ENCODE data around the gene LRRC19.
A peak's percentile ranks its signal among the peaks of the same experiment; 100 is the strongest.

Gene LRRC19

DNA sequence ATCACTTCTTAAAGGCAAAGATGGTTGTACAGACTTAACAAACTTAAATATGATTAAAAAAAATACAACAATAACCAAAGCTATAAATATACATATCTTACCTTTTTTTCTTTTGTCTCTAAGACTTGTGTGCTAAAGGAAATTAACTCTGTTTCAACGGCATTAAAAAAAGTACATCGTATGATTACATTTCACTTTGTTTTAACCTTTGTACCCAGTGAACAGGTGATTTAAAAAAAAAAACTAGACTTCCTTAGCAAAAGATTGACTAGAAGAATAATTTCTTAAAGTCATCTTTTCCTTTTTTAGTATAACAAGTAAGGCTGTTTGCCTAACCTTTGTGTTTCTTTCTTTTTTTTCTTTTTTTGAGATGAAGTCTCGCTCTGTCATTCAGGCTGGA lies at the start of gene LRRC19:
LRRC19 (minus strand) TSS at position 182 of the 400 bp plus-strand sequence. CDS start 5,978 bp downstream, outside the sequence.
- Mint-ChIP-seq H3K27me3 (no peaks in the 10 kb centered on the region), H3K4me3 (no peak within 1 kb of the TSS), H3K27ac (ENCODE audit: low read depth) (no peak within 1 kb of the TSS), H3K36me3 (ENCODE audit: insufficient read depth) (peaks cover 1% of the 10 kb centered on the region), H3K9me3 (no peaks in the 10 kb centered on the region), H3K4me1 (no peaks in the 10 kb centered on the region)
- DNase-seq (ENCODE audit: low spot score in 2 of 2) (no peak), ATAC-seq (replicated peaks; ENCODE audit: extremely low read depth, poor library complexity, severe bottlenecking) (no peak)

DNA sequence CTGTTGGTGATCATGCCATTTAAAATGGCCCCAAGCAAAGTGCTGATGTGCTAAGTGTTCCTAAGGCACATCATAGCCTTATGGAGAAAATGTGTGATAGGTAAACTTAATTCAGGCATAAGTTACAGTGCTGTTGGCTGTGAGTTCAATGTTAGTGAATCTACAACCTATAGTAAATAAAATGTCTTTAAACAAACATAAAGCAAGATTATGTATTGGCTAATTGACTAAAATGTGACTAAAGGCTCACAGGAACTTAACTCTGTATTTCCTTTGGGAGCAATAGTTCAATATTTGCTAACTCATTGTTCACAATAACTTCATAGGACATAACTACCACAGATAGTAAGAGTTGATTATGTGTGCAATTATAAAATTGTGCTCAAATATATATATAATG lies 49.4 kb upstream of the LRRC19 start:
- H3K27me3 Mint-ChIP-seq: no peaks in the 10 kb centered on the region
- H3K27ac Mint-ChIP-seq (ENCODE audit: low read depth): no peak overlapping the region
- DNase-seq (ENCODE audit: low spot score in 2 of 2) (no peak), ATAC-seq (replicated peaks; ENCODE audit: extremely low read depth, poor library complexity, severe bottlenecking) (no peak)
- no peak overlapping the region for H3K4me3 Mint-ChIP-seq
- H3K4me1 Mint-ChIP-seq: no peaks in the 10 kb centered on the region
- peaks cover 2% of the 10 kb centered on the region for H3K36me3 Mint-ChIP-seq (ENCODE audit: insufficient read depth)
- H3K9me3 Mint-ChIP-seq: no peaks in the 10 kb centered on the region

DNA sequence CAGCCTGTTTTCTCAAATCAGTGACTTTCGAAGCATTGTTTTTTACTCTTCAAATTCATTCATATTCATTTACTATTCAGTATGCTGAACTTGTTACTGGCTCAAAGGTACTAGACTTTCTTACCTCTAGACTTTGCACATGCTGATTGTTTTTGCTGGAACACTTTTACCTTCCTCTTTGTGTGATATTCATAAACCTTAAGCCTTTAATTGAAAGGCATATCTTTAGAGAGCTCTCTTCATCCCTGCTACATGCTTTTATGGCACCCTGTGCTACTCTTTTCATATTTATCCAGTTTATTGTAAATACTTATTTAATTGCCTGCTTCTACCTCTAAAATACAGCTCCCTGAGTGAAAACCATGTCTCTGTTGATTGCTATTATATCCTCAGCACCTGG lies 48.7 kb upstream of the LRRC19 start:
- Mint-ChIP-seq H3K4me3 (no peak overlapping the region), H3K36me3 (ENCODE audit: insufficient read depth) (peaks cover under 1% of the 10 kb centered on the region), H3K9me3 (no peaks in the 10 kb centered on the region), H3K27me3 (no peaks in the 10 kb centered on the region), H3K27ac (ENCODE audit: low read depth) (no peak overlapping the region), H3K4me1 (no peaks in the 10 kb centered on the region)
- no peak for ATAC-seq (replicated peaks; ENCODE audit: extremely low read depth, poor library complexity, severe bottlenecking)
- no peak for DNase-seq (ENCODE audit: low spot score in 2 of 2)

DNA sequence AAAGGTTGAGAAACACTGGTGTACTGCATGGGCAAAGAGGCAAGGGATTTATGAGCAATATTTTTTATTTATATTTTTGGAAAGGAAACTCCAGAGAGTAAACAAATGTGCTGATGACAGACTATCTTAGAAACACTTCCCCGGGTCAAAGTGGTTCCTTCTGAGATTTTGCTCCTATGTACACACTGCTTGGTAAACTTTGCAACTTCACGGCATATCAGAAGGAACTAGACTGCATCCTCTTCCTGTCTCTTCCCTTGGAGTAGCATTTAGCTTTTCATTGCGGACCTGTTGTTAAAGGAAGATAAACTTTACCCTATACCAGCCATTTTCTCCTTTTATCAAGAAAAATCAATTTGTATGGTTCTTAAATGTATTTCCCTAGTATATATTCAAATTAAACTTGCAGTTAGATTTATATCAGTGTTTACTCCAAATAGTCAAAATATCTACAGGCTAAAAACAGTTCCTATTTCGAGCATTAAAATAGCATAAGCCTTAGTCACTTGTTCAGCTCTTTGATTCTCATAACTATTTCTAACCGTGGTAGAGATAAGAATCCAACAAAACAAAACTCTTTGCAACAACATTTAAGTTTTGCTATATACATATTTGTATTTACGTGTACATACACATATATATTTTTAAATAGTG lies 48.0 kb upstream of the LRRC19 start:
- ATAC-seq (replicated peaks; ENCODE audit: extremely low read depth, poor library complexity, severe bottlenecking): no peak
- H3K4me1 Mint-ChIP-seq: no peaks in the 10 kb centered on the region
- no peak for DNase-seq (ENCODE audit: low spot score in 2 of 2)
- H3K27ac Mint-ChIP-seq (ENCODE audit: low read depth): no peak overlapping the region
- no peaks in the 10 kb centered on the region for H3K9me3 Mint-ChIP-seq
- no peaks in the 10 kb centered on the region for H3K27me3 Mint-ChIP-seq
- H3K4me3 Mint-ChIP-seq: no peak overlapping the region
- no peaks in the 10 kb centered on the region for H3K36me3 Mint-ChIP-seq (ENCODE audit: insufficient read depth)

GRCh38 chr9:27047136-27047535 lies 41.7 kb upstream of the LRRC19 start:
- Mint-ChIP-seq H3K36me3 (ENCODE audit: insufficient read depth) (peaks cover 1% of the 10 kb centered on the region), H3K27me3 (no peaks in the 10 kb centered on the region), H3K4me3 (no peak overlapping the region), H3K9me3 (no peaks in the 10 kb centered on the region), H3K27ac (ENCODE audit: low read depth) (no peak overlapping the region), H3K4me1 (no peaks in the 10 kb centered on the region)
- no peak for DNase-seq (ENCODE audit: low spot score in 2 of 2)
- ATAC-seq (replicated peaks; ENCODE audit: extremely low read depth, poor library complexity, severe bottlenecking): no peak

DNA sequence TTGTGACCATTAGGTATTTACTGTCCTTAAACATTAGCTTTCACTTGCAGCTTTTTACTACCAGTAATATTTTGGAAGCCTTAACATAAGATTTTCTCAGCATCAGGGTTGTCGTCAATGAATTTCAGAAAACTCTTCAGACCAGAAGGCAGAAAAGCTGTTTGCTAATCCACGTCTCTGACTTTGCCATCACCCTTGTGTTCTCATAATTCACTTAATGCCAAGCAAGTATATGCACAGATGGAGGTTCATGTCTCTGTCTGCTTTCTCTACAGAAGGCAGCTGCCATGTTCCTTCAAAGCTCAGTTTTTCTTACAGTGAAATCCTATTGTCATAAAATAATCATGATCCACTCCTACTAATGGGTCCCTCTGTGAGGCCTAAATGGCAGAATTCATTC lies 37.7 kb upstream of the LRRC19 start:
- Mint-ChIP-seq H3K27ac (ENCODE audit: low read depth) (no peak overlapping the region), H3K4me3 (no peak overlapping the region), H3K4me1 (no peaks in the 10 kb centered on the region), H3K9me3 (no peaks in the 10 kb centered on the region), H3K36me3 (ENCODE audit: insufficient read depth) (peaks cover 1% of the 10 kb centered on the region), H3K27me3 (no peaks in the 10 kb centered on the region)
- ATAC-seq (replicated peaks; ENCODE audit: extremely low read depth, poor library complexity, severe bottlenecking) (no peak), DNase-seq (ENCODE audit: low spot score in 2 of 2) (no peak)

DNA sequence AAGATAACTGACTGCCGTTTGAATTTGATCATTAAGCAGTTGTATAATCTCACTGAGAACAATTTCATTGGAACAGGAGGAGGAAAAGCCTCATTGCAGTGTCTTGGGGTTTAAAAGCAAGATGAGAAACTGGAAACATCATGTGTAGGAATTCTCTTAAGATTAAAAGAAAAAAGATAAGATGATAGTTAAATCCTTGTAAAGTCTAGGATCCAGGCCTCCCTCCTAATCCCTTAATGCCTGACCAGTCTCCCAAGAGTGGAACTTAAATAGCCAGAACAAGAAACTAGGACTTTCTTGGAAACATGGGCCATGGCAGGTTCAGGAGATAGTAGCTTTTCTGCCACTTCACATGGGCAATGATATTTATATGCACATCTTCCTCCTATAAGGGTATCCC lies 37.0 kb upstream of the LRRC19 start:
- no peak for ATAC-seq (replicated peaks; ENCODE audit: extremely low read depth, poor library complexity, severe bottlenecking)
- H3K9me3 Mint-ChIP-seq: no peaks in the 10 kb centered on the region

DNA sequence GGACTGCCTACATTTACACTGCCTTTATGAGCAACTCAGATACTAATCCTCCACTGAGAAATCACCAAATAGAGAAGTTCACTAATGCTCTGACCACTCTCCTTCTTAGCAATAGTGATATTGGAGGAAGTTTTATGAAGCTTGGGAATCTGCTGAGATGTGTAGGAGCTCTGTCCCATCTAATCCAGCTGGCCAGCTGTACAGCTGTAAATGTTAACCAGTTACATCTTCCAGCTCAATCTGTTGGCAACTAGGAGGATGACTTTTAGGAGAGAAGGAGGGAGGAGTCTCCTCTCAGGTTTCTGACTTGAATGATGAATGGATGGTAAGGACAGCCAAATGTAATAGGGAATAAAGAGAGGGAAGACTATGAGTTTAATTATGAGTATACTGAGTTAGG lies 36.3 kb upstream of the LRRC19 start:
- no peak for DNase-seq (ENCODE audit: low spot score in 2 of 2)
- Mint-ChIP-seq H3K4me1 (no peaks in the 10 kb centered on the region), H3K36me3 (ENCODE audit: insufficient read depth) (peaks cover 1% of the 10 kb centered on the region), H3K9me3 (no peaks in the 10 kb centered on the region), H3K27ac (ENCODE audit: low read depth) (no peak overlapping the region), H3K4me3 (no peak overlapping the region), H3K27me3 (no peaks in the 10 kb centered on the region)
- ATAC-seq (replicated peaks; ENCODE audit: extremely low read depth, poor library complexity, severe bottlenecking): no peak

More for the DNA sequence above, 37.0 kb upstream of the LRRC19 start:
- no peak overlapping the region for H3K4me3 Mint-ChIP-seq
- no peak for DNase-seq (ENCODE audit: low spot score in 2 of 2)
- H3K36me3 Mint-ChIP-seq (ENCODE audit: insufficient read depth): peaks cover 1% of the 10 kb centered on the region
- no peaks in the 10 kb centered on the region for H3K4me1 Mint-ChIP-seq
- no peaks in the 10 kb centered on the region for H3K27me3 Mint-ChIP-seq
- no peak overlapping the region for H3K27ac Mint-ChIP-seq (ENCODE audit: low read depth)

DNA sequence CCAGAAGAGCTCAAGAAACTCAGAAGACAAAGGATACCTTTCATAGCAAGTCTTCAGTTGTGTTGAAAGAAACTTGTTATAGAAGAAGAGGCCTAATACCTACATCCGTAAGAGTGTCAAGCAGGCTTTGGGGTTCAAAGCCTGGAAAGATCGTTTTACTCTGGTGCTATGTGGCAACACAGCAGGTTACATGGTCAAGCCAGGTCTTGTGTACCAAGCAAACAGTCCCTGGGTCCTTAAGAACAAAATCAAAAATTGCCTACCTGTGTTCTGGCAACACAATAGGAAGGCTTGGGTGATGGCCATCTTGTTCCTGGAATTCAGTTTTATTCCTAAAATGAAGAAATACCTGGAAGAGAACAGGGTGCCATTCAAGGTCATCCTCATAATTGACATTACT lies 32.0 kb upstream of the LRRC19 start:
- no peaks in the 10 kb centered on the region for H3K4me1 Mint-ChIP-seq
- no peak overlapping the region for H3K4me3 Mint-ChIP-seq
- no peak for ATAC-seq (replicated peaks; ENCODE audit: extremely low read depth, poor library complexity, severe bottlenecking)
- H3K9me3 Mint-ChIP-seq: no peaks in the 10 kb centered on the region
- H3K36me3 Mint-ChIP-seq (ENCODE audit: insufficient read depth): no peaks in the 10 kb centered on the region
- no peak for DNase-seq (ENCODE audit: low spot score in 2 of 2)
- H3K27me3 Mint-ChIP-seq: no peaks in the 10 kb centered on the region
- H3K27ac Mint-ChIP-seq (ENCODE audit: low read depth): no peak overlapping the region

- Mint-ChIP-seq H3K27ac (ENCODE audit: low read depth) (no peak overlapping the region), H3K27me3 (no peaks in the 10 kb centered on the region), H3K4me3 (no peak overlapping the region), H3K4me1 (no peaks in the 10 kb centered on the region), H3K36me3 (ENCODE audit: insufficient read depth) (no peaks in the 10 kb centered on the region), H3K9me3 (no peaks in the 10 kb centered on the region)
- ATAC-seq (replicated peaks; ENCODE audit: extremely low read depth, poor library complexity, severe bottlenecking): no peak
- DNase-seq (ENCODE audit: low spot score in 2 of 2): peak in 1 of 2 donors; percentile 18
These were observed 28.4 kb upstream of the LRRC19 start for GRCh38 chr9:27033815-27034403.

GRCh38 chr9:27029186-27029585 lies 23.7 kb upstream of the LRRC19 start:
- Mint-ChIP-seq H3K27ac (ENCODE audit: low read depth) (no peak overlapping the region), H3K27me3 (no peaks in the 10 kb centered on the region), H3K36me3 (ENCODE audit: insufficient read depth) (peaks cover 5% of the 10 kb centered on the region), H3K4me1 (no peaks in the 10 kb centered on the region), H3K9me3 (no peaks in the 10 kb centered on the region), H3K4me3 (no peak overlapping the region)
- DNase-seq (ENCODE audit: low spot score in 2 of 2) (no peak), ATAC-seq (replicated peaks; ENCODE audit: extremely low read depth, poor library complexity, severe bottlenecking) (no peak)

- no peak for ATAC-seq (replicated peaks; ENCODE audit: extremely low read depth, poor library complexity, severe bottlenecking)
- H3K27ac Mint-ChIP-seq (ENCODE audit: low read depth): no peak overlapping the region
- H3K36me3 Mint-ChIP-seq (ENCODE audit: insufficient read depth): peaks cover 20% of the 10 kb centered on the region
- no peak overlapping the region for H3K4me3 Mint-ChIP-seq
- H3K27me3 Mint-ChIP-seq: no peaks in the 10 kb centered on the region
- DNase-seq (ENCODE audit: low spot score in 2 of 2): no peak
- no peaks in the 10 kb centered on the region for H3K4me1 Mint-ChIP-seq
- H3K9me3 Mint-ChIP-seq: no peaks in the 10 kb centered on the region
These were observed 17.4 kb upstream of the LRRC19 start for GRCh38 chr9:27022920-27023319.

GRCh38 chr9:27019589-27019988 lies 14.1 kb upstream of the LRRC19 start:
- Mint-ChIP-seq H3K4me1 (no peaks in the 10 kb centered on the region), H3K27ac (ENCODE audit: low read depth) (no peak overlapping the region), H3K9me3 (no peaks in the 10 kb centered on the region), H3K4me3 (no peak overlapping the region), H3K36me3 (ENCODE audit: insufficient read depth) (peaks cover 18% of the 10 kb centered on the region), H3K27me3 (no peaks in the 10 kb centered on the region)
- DNase-seq (ENCODE audit: low spot score in 2 of 2) (no peak), ATAC-seq (replicated peaks; ENCODE audit: extremely low read depth, poor library complexity, severe bottlenecking) (no peak)
